Natural killer cell treated with Interleukin-12 subunit alpha and Interleukin-12 subunit beta and Interleukin-15 and Interleukin-18, amount 100 ng/mL, for 72 hours (primary cell): ENCODE results near the gene MEIS1. TPM values are rescaled to one million over a fixed set of nuclear protein-coding genes. Genes with fewer than 3 reads are reported as not detected.

Source experiments
- ATAC-seq, 2 donors: fragments of 150-1000 bp; cut with Tn5 transposase in 1 of 2; sonication (Bioruptor Pico), chemical (Tn5 transposase) in 1 of 2; 2 replicates each; pipeline ENCODE4 v1.10.0; 2021
- DNase-seq: peaks from one replicate; pipeline ENCODE4 v3.0.0; 2022; ENCODE audit warnings: low spot score
- H3K27ac Mint-ChIP-seq, 2 donors: 1 replicate in 1 of 2; 2 replicates in 1 of 2; pipeline ENCODE4 v1.8.0; 2022; ENCODE audit warnings: mixed read lengths in 2 of 2, mild to moderate bottlenecking in 1 of 2, moderate library complexity in 1 of 2
- H3K27me3 Mint-ChIP-seq, 2 donors: 1 replicate in 1 of 2; 2 replicates in 1 of 2; pipeline ENCODE4 v1.8.0; 2022; ENCODE audit warnings: mixed read lengths in 2 of 2
- H3K36me3 Mint-ChIP-seq: one replicate; pipeline ENCODE4 v1.8.0; 2022; ENCODE audit warnings: mixed read lengths
- H3K4me1 Mint-ChIP-seq, 2 donors: 1 replicate in 1 of 2; 2 replicates in 1 of 2; pipeline ENCODE4 v1.8.0; 2022; ENCODE audit warnings: low read depth in 2 of 2, mixed read lengths in 2 of 2, mild to moderate bottlenecking in 1 of 2
- H3K4me3 Mint-ChIP-seq: one replicate; pipeline ENCODE4 v1.8.0; 2022; ENCODE audit warnings: mixed read lengths
- H3K9me3 Mint-ChIP-seq: 2 replicates; pipeline ENCODE4 v1.8.0; 2022; ENCODE audit warnings: mixed read lengths
- total RNA-seq, 2 donors: library from RNA; stranded (reverse); gene quantifications; one replicate each; pipeline ENCODE4 v1.2.3, GENCODE V29; 2022

MEIS1 gene
- total RNA-seq, 2 donors from 2014 or later: 0.53 to 3.6 TPM

DNA sequence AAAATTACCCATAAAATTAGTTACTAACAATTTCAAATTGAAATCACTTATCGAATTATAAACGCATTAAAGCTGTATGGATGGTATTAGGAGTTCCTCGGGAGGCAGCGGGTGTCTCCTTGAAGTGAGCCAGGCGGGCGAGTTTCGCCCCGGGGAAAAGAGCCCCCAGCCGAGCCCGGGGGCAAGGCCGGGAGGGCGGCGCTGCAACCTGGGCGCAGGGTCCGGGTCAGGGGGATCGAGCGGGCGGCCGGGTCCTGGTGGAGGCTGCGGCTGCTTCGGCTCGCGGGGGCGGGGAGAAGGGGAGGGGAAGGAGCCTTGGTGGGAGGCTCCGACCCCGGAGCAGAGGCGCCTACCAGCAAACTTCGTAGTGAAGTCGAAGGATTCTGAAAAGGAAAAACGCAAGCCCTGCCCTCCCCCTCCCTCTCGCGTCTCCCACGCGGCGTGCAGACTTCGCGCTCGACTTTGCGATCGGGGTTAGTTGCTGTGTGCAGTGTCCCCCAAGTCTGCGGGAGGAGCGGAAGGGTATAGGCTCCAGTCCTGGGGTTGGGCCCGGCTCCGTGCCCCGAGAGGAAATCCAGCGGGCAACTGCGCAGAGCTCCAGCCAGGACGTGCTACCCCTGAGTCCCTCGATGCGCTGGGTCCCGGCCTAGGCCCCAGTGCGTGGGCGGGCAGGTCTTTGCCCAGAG, 140.8 kb downstream of the MEIS1 start:
- Mint-ChIP-seq H3K4me1 (peaks cover 7 to 9% of the 10 kb centered on the region in 2 donors), H3K4me3 (peak overlapping the region; percentile 63), H3K9me3 (no peaks in the 10 kb centered on the region), H3K27me3 (peaks cover 33 to 43% of the 10 kb centered on the region in 2 donors), H3K27ac (no peak overlapping the region), H3K36me3 (peaks cover 6% of the 10 kb centered on the region)
- DNase-seq (no peak), ATAC-seq (no peak)

DNA sequence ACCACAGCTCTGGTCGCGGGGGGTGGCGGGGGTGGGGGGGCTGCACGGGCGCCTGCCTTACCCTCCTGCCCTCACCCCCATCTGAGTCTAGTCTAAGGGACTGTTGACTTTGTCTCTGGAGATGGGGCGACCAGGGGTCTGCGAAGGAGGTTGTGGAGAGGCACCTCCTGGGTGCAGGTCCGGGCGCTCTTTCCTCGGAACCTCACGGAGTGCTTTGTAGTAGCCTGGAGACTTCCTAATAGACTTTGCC, 141.3 kb downstream of the MEIS1 start:
- peaks cover 38 to 47% of the 10 kb centered on the region in 2 donors for H3K27me3 Mint-ChIP-seq
- ATAC-seq (no peak), DNase-seq (no peak)
- H3K4me3 Mint-ChIP-seq: no peak overlapping the region
- H3K36me3 Mint-ChIP-seq: peaks cover 6% of the 10 kb centered on the region
- peaks cover 9 to 10% of the 10 kb centered on the region in 2 donors for H3K4me1 Mint-ChIP-seq
- peaks cover 4% of the 10 kb centered on the region for H3K9me3 Mint-ChIP-seq
- no peak overlapping the region for H3K27ac Mint-ChIP-seq

DNA sequence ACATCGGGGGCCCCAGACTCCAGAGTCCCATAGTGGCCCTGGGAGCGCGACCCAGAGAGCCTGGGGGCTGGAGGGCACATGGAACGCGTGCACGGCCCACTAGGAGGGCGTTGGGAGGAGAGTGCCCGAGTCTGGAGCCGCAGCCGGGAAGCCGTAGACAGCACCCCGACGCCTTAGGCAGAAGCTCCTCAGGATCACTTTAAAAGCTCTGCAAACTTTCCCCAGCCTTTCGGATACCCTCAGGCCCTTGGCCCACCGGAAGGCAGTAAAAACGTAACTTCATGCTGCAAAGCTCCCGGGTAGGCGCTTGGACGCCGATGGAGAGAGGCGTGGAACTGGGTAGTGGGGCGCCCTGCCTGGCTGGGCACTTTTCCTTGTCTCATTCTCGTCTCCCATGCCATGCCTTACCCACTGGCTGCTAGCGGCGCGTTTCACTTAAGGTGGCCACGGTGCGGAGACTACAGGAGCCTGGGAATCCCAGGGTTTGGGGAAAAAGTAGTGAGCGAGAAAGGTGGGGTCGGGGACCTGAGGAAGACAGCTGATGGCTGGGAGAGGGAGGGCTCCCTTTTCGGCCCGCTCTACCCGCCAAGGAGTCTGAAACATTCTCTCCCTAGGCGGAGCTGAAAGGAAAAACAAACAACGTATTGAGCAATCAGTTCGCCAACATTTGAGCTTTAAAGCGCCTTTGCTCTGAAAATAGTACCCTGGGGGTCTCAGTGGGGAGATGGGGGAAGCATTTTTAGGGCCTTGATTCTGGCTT, 141.8 kb downstream of the MEIS1 start:
- Mint-ChIP-seq H3K36me3 (peaks cover 6% of the 10 kb centered on the region), H3K4me3 (no peak overlapping the region), H3K4me1 (peaks cover 9 to 10% of the 10 kb centered on the region in 2 donors), H3K9me3 (peaks cover 4% of the 10 kb centered on the region), H3K27ac (no peak overlapping the region), H3K27me3 (peaks cover 39 to 47% of the 10 kb centered on the region in 2 donors)
- ATAC-seq (peak in 1 of 2 donors; percentile 48), DNase-seq (no peak)

DNA sequence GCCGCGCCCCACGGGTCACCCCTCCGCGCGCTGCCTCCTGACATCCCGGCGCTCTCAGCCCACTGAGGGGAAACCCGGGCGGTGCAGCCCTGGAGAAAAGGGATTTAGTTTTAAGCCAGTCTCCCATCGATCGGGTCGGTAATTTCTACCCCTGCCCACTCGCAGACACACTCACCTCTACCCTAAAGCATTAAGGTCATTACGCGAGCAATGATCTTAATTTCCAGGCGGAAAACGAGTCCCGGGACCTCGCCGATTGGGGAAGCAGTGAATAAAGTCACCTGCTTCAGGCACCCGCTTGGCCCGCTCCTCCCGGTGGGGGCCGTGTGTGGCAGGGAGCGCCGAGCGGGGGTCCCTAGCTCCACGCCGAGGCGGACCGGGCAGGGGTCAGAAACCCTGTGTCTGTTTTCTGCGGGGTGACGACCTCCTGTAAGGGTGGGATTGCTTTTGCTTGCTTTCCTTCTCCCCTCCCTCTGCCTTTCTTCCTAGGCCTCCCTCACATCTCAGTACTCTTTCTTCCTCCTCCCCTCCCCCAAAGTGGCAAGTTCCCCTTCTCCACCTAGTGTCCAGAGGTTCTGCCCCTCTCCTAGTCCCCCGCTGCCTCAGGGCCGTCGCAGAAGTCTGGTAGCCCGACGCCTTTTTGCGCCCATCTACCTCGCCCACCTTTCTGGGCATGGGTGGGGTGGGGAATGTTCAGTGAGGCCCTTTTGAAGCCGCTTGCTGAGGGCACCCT, 142.6 kb downstream of the MEIS1 start:
- H3K27ac Mint-ChIP-seq: no peak overlapping the region
- H3K4me3 Mint-ChIP-seq: no peak overlapping the region
- DNase-seq (no peak), ATAC-seq (no peak)
- peaks cover 9 to 10% of the 10 kb centered on the region in 2 donors for H3K4me1 Mint-ChIP-seq
- peaks cover 39 to 44% of the 10 kb centered on the region in 2 donors for H3K27me3 Mint-ChIP-seq
- peaks cover 4% of the 10 kb centered on the region for H3K9me3 Mint-ChIP-seq
- H3K36me3 Mint-ChIP-seq: peaks cover 6% of the 10 kb centered on the region

DNA sequence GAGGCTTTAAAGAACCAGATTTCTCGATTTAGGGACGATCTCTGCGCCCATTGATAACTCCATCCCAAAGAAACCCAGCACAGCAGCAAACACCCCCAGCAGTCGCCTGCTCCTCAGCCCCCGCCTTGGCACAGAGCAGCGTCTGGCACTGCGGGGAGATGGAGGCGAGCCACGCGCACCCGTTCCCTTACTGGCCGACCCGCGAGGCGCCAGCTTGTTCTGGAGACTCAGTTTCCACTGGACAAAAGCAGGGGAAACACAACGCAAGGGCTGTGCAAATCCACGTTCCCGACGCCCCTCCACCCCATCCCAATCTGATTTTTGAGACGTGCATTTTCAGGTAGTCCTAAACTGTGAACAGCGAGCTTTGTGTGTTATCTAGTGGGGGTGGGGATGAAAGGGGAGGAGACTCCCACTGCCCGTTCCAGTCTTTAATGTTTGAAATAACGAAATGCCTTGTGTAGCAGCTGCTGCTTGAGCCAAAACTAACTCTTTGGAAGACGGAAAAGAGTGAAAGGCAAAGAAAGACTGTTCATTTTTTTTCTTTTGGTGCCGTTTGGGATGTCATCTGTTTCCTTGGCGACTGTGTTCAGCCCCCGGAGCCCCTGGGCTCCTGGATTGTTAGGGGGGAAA, 143.2 kb downstream of the MEIS1 start:
- no peak for DNase-seq
- Mint-ChIP-seq H3K27ac (no peak overlapping the region), H3K36me3 (peaks cover 6% of the 10 kb centered on the region), H3K4me1 (peaks cover 9 to 10% of the 10 kb centered on the region in 2 donors), H3K9me3 (peaks cover 4% of the 10 kb centered on the region), H3K27me3 (peaks cover 39 to 44% of the 10 kb centered on the region in 2 donors), H3K4me3 (no peak overlapping the region)
- ATAC-seq: no peak

DNA sequence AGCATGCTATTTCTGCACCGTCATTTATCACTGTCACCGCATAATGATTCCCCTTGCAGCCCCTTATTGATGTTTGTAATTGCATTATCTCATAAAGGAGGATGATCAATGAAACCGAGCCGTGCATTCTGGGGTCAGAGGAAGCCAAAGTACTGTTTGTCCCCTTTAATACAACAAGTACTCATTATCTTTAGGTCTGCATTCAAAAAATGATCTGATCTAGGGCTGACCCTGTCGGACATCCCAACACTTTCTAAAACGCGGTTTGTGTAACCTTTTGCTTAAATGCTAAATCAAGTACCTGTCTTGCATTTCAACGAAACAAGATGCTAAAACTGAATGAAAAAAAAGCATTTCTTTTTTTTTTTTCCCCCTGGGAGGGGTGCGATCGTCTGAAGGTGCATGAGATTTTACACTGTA, 143.8 kb downstream of the MEIS1 start:
- DNase-seq: no peak
- ATAC-seq: no peak
- peaks cover 39 to 44% of the 10 kb centered on the region in 2 donors for H3K27me3 Mint-ChIP-seq
- H3K27ac Mint-ChIP-seq: no peak overlapping the region
- H3K4me1 Mint-ChIP-seq: peaks cover 9 to 10% of the 10 kb centered on the region in 2 donors
- peaks cover 6% of the 10 kb centered on the region for H3K36me3 Mint-ChIP-seq
- no peak overlapping the region for H3K4me3 Mint-ChIP-seq
- peaks cover 4% of the 10 kb centered on the region for H3K9me3 Mint-ChIP-seq

DNA sequence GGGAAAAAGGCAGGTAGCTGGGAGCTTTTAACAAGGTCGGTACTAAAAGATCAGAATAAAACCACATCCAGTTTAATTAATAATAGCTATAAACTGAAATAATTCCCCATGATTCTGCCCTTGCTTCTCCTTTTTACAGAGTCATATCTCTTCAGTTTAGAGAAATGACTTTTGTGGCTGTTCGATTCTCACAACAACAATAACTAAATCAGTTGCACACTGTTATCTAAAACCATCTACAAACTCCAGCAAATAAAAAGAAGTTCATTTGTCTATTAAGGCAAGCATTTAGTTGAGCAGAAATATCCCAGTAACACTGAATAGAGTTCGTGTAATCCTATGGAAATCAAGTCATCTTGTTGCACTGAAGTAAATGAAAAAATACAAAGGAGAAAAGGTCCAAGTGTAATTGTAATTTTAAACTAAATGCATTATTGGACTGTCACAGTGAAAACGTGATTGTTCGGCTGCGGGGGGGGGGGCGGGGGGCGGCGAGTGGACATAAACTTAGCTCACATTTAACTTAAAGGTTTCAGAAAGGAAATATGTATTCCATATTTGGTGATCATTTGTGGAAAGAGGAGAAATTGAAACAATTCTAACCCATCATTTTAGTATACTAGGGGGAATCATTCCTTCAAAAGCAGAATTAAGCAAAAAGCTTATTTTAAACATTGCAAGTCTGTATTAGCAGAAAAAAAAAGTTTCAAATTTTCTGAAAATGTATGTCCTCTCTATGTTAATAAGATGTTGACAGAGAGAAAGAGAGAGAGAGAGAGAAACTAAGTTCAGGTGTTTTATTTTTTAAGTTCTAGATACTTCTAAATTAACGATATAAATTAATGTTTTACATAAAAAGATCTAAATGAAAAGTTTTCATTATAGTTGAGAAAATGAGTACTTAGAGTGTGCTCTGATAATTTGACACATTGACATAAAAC, 144.5 kb downstream of the MEIS1 start:
- ATAC-seq: no peak
- Mint-ChIP-seq H3K27me3 (peaks cover 39 to 40% of the 10 kb centered on the region in 2 donors), H3K4me3 (no peak overlapping the region), H3K4me1 (peaks cover 9 to 10% of the 10 kb centered on the region in 2 donors), H3K36me3 (peaks cover 6% of the 10 kb centered on the region), H3K9me3 (peaks cover 4% of the 10 kb centered on the region), H3K27ac (no peak overlapping the region)
- DNase-seq: no peak

DNA sequence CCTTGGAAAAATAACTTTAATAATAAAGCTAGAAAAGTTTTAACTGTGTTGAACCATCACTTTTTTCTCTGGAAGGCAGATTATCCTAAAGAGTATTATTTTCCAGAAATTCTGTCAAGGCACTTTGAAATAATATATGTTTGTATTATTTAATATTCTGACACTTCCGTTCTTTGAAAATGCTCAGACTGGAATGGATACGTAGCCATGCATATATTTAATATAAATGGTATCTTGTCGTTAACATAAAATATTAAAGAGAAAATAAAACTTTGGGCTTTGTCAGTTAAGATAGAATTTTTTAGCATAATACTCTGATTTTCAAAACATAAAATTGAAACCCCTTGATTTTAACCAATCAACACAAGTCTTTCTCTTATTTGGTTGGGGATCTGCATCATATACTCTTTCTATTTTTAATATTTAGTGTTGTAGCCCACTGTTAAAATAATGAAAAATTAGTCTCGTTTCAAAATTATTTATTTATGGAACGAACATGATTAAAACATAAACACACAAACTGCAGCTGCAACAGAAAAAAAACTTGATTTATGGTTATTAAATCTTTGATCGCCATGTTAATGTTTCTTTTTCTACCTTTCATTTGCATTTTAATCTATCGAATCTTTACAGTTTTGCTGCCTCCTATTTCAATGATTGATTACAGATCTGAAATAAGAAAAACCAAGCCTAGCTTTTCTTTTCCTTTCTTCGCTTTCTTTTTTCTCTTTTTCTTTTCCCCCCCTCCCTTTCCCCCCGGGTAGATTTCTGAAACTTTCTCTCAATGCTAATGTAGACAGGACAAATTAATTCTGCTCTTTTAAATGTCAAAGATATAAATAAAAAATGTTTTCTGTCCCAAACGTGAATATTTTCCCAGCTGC, 145.5 kb downstream of the MEIS1 start:
- Mint-ChIP-seq H3K4me1 (peaks cover 1 to 5% of the 10 kb centered on the region in 2 donors), H3K27ac (no peak overlapping the region), H3K4me3 (no peak overlapping the region), H3K9me3 (peaks cover 4% of the 10 kb centered on the region), H3K36me3 (peaks cover 6% of the 10 kb centered on the region), H3K27me3 (peaks cover 30 to 36% of the 10 kb centered on the region in 2 donors)
- ATAC-seq: no peak
- DNase-seq: no peak

DNA sequence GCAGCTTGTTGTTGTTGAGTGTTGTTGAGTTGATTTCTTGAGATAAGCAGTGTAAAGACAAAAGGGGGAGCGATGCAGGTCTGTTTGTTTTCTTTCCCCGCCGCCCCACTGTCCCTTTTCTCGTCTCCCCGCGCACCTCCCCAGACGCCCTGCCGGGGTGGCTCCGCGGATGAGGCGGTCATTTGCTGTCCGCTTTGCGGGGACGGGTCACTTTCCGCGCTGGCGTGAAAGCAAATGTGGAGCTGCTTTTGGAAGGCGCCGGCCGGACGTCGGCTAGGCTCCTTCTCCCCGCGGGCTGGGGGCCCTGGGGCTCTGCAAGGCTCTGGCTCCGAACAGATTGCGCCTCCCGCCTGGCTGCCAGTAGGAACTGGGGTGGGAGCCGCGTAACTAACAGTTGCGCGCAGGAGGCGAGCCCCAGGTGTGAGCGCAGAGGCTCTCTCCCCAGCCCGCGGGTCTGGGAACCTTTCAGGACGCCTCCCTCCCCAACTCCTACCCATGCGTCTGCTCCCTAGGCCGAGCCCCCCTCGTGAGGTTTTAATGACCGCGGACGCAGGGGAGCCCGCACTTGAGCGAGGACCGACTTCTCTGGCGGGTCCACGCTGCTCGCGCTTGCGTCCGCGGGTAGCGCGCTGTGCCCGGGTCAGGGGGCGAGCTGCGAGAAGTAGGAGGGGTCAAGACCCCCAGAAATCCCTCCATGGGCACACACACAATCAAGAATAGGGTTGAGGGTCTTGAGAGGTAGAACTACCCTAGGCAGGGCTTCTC, 146.6 kb downstream of the MEIS1 start:
- no peak overlapping the region for H3K4me3 Mint-ChIP-seq
- no peak overlapping the region for H3K27ac Mint-ChIP-seq
- DNase-seq (no peak), ATAC-seq (no peak)
- peaks cover 6% of the 10 kb centered on the region for H3K36me3 Mint-ChIP-seq
- peaks cover 0 to 4% of the 10 kb centered on the region in 2 donors for H3K4me1 Mint-ChIP-seq
- H3K27me3 Mint-ChIP-seq: peaks cover 26 to 37% of the 10 kb centered on the region in 2 donors
- peaks cover 4% of the 10 kb centered on the region for H3K9me3 Mint-ChIP-seq

DNA sequence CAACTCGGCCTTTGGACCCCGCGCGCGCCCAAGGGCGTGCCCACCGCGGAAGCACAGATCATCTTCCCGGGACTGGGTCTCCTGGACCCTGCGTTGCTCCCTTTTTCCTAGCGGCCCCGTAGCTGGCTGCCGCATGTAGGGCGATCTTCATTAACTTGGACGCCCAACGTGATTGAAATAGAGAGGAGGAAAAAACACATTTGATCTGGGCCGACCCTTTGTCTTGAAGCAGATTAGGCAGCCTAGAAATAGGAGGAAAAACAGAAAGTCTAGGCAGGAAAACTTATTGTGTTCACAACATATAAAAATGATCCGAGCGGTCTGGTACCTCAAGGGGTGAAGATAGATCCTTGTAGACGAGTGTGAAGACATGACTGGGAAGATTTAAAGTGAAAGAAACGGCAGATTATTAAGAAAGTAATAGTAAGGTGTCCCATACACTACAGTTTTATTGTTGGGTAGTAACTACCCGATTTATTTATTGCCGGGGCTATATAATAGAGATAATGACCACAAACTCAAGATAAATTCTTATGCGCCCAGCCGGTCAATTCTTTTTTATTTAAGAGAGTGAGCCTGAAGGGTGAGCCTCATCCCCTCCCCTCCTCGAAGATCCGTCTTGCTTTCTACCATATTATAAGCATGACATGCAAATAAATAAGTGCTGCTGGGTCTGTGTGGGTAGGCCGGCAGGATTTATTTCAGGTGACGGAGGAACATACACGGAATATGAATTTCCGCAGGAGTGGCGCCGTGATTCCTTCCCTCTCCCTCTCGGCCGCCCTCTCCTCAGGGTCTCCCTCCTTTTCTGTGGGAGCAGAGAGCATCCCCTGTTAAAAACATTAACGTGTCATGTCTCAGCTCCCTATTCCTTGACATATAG, 147.4 kb downstream of the MEIS1 start:
- Mint-ChIP-seq H3K9me3 (peaks cover 4% of the 10 kb centered on the region), H3K27me3 (peaks cover 26 to 33% of the 10 kb centered on the region in 2 donors), H3K4me1 (peaks cover 0 to 4% of the 10 kb centered on the region in 2 donors), H3K27ac (no peak overlapping the region), H3K36me3 (peaks cover 6% of the 10 kb centered on the region), H3K4me3 (no peak overlapping the region)
- no peak for DNase-seq
- ATAC-seq: no peak
